ENCODE data around the gene ADAMTS8.

GRCh38 chr11:130408901-130409300 is 19.5 kb downstream of the ADAMTS8 start:
- TF ChIP-seq CTCF (IDR thresholded peaks at IDR 0.05) (no peak), POLR2A (IDR thresholded peaks at IDR 0.05) (no peak)
